NCI-H2196 (cell line): ENCODE data around the gene VTN.

Experiments
- DNase-seq: peaks from one replicate; lab custom pipeline; 2025; ENCODE audit not compliant: unreplicated experiment; lab: John Stamatoyannopoulos, UW

The VTN gene

GRCh38 chr17:28370035-28370743 is at the start of gene VTN:
Gene VTN (minus strand): TSS chr17:28370307. CDS start chr17:28370203, 104 bp downstream.
- peak; percentile 25 for DNase-seq

- peak; percentile 23 for DNase-seq
These were observed 46.7 kb upstream of the VTN start for GRCh38 chr17:28416703-28417311.

- no peak for DNase-seq
These were observed 45.8 kb upstream of the VTN start for GRCh38 chr17:28415886-28416285.

- DNase-seq: no peak
These were observed 43.7 kb upstream of the VTN start for GRCh38 chr17:28413804-28414203.

GRCh38 chr17:28412099-28412498 is 42.0 kb upstream of the VTN start:
- no peak for DNase-seq

GRCh38 chr17:28407974-28408306 is 37.8 kb upstream of the VTN start:
- no peak for DNase-seq

- DNase-seq: peak; percentile 4
These were observed 37.2 kb upstream of the VTN start for GRCh38 chr17:28407130-28407973.

- DNase-seq: peak; percentile 33
These were observed 36.3 kb upstream of the VTN start for GRCh38 chr17:28406473-28406814.

GRCh38 chr17:28405632-28406472 is 35.7 kb upstream of the VTN start, which contains the start of gene SLC46A1:
Gene SLC46A1 (minus strand): TSS chr17:28406212. CDS start chr17:28406114, 98 bp downstream.
- DNase-seq: peak; percentile 42

GRCh38 chr17:28404812-28405570 is 34.9 kb upstream of the VTN start:
- no peak for DNase-seq

- no peak for DNase-seq
These were observed 34.3 kb upstream of the VTN start for GRCh38 chr17:28404461-28404811.

GRCh38 chr17:28404007-28404406 is 33.9 kb upstream of the VTN start:
- no peak for DNase-seq

GRCh38 chr17:28402844-28403243 is 32.7 kb upstream of the VTN start:
- DNase-seq: no peak

- DNase-seq: no peak
These were observed 32.1 kb upstream of the VTN start for GRCh38 chr17:28402224-28402630.

GRCh38 chr17:28399808-28400207 is 29.7 kb upstream of the VTN start:
- DNase-seq: no peak

GRCh38 chr17:28398280-28398981 is 28.3 kb upstream of the VTN start:
- DNase-seq: no peak

- DNase-seq: no peak
These were observed 27.7 kb upstream of the VTN start for GRCh38 chr17:28397687-28398279.

- DNase-seq: no peak
These were observed 27.2 kb upstream of the VTN start for GRCh38 chr17:28397275-28397674.

- DNase-seq: no peak
These were observed 26.6 kb upstream of the VTN start for GRCh38 chr17:28396635-28397239.
